H1 (cell line): ENCODE results near the gene SPAAR.

Experiments
- CBX8 ChIP-seq: fragments of 300-800, 300-1000 bp; sonication (generic); IDR thresholded peaks from 2 replicates; pipeline ENCODE4 v1.7.1; 2016; ENCODE audit warnings: low read depth, low read length, borderline replicate concordance
- POLR2AphosphoS5 ChIP-seq: IDR thresholded peaks from 2 replicates; pipeline ENCODE4 v1.6.1; 2011; ENCODE audit warnings: low read depth, low read length
- TF ChIP-seq, protein P1 (sequence below), 3 experiments: IDR thresholded peaks; 1 replicate in 2 of 3; 2 replicates in 1 of 3; pipeline versions ENCODE4 v1.5.1 to v1.6.1; 2011; ENCODE audit warnings: low read length in 3 of 3, mild to moderate bottlenecking in 3 of 3, inconsistent platforms in 2 of 3, low read depth in 1 of 3, moderate library complexity in 1 of 3; ENCODE audit not compliant: insufficient read depth in 1 of 3; ENCODE audit errors: control extremely low read depth in 1 of 3

DNA sequence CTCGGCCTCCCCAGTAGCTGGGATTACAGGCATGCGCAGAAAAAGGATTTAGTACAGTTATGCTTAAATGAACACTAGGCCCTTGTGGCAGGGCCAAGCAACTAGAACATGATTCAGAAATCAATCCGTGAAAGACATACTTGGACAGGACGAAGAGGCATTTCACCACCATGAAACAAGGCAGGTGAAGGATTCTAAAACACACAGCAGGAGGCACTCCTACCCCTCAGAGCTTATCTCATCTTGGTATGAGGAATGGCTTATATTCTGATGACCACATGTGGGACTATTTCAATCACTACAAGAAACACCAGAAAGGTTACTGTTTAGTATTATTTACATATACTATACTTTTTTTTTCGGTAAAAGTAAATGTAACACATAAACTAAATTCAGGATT, 33.0 kb downstream of the SPAAR start:
- TF ChIP-seq, protein P1, sequence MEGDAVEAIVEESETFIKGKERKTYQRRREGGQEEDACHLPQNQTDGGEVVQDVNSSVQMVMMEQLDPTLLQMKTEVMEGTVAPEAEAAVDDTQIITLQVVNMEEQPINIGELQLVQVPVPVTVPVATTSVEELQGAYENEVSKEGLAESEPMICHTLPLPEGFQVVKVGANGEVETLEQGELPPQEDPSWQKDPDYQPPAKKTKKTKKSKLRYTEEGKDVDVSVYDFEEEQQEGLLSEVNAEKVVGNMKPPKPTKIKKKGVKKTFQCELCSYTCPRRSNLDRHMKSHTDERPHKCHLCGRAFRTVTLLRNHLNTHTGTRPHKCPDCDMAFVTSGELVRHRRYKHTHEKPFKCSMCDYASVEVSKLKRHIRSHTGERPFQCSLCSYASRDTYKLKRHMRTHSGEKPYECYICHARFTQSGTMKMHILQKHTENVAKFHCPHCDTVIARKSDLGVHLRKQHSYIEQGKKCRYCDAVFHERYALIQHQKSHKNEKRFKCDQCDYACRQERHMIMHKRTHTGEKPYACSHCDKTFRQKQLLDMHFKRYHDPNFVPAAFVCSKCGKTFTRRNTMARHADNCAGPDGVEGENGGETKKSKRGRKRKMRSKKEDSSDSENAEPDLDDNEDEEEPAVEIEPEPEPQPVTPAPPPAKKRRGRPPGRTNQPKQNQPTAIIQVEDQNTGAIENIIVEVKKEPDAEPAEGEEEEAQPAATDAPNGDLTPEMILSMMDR (IDR thresholded peaks at IDR 0.05; ENCODE audit: control extremely low read depth in 1 of 3, insufficient read depth in 1 of 3, low read depth in 1 of 3, low read length in 3 of 3) = no peak
- no peak for TF ChIP-seq CBX8
- no peak for TF ChIP-seq POLR2AphosphoS5
